Peyer's patch (tissue), 4 donors: ENCODE results near the gene MSL2. TPM values are rescaled to one million over a fixed set of nuclear protein-coding genes. Genes with fewer than 3 reads are reported as not detected.

ENCODE experiments used
- DNase-seq, 3 donors: peaks; one replicate each; pipeline ENCODE4 v3.0.0-alpha.2; 2017 to 2019
- H3K27ac ChIP-seq, 4 donors: fragments of 200-600 bp; sonication (generic); one replicate each; pipeline ENCODE4 v1.5.1; 2016 to 2019
- H3K27me3 ChIP-seq, 2 donors: fragments of 200-600 bp; sonication (generic); one replicate each; pipeline ENCODE4 v1.5.1; 2019
- H3K36me3 ChIP-seq, 3 donors: fragments of 200-600 bp; sonication (generic); one replicate each; pipeline ENCODE4 v1.5.1; 2016 to 2019
- H3K4me1 ChIP-seq, 4 donors: fragments of 200-600 bp; sonication (generic); one replicate each; pipeline ENCODE4 v1.5.1; 2016 to 2019
- H3K4me3 ChIP-seq, 4 donors: fragments of 200-600 bp; sonication (generic); 1 replicate in 3 of 4; 2 replicates in 1 of 4; pipeline ENCODE4 v1.5.1; 2016 to 2019; ENCODE audit warnings: mild to moderate bottlenecking in 1 of 4
- H3K9me3 ChIP-seq, 4 donors: fragments of 200-600 bp; sonication (generic); one replicate each; pipeline ENCODE4 v1.5.1; 2016 to 2019; ENCODE audit warnings: mild to moderate bottlenecking in 1 of 4
- CTCF ChIP-seq, 6 experiments: fragments of 450-650 bp in 4 of 6; fragments of 200-600 bp in 2 of 6; sonication (generic) in 1 of 6; IDR thresholded peaks; one replicate each; pipeline ENCODE4 v1.5.1; 2017 to 2019; ENCODE audit warnings: antibody characterized with exemption in 6 of 6, mild to moderate bottlenecking in 3 of 6, moderate library complexity in 1 of 6
- POLR2A ChIP-seq, 2 donors: fragments of 450-650 bp; IDR thresholded peaks; one replicate each; pipeline ENCODE4 v1.5.1; 2017; ENCODE audit warnings: antibody characterized with exemption in 2 of 2, mild to moderate bottlenecking in 2 of 2, moderate library complexity in 2 of 2
- total RNA-seq, 4 donors: library from RNA; depleted of rRNA; stranded (reverse); fragments of >200 nt; gene quantifications; one replicate each; pipeline ENCODE4 v1.1.0, GENCODE V29; 2016

MSL2 gene
- total RNA-seq, 4 donors from 2014 or later, result 23.6 to 42.9 (median 28.3) TPM

- Histone ChIP-seq H3K27ac (no peak overlapping the region), H3K4me1 (peaks cover 0 to 79% (median 20%) of the 10 kb centered on the region in 4 donors)
- no peak for DNase-seq
Measured at GRCh38 chr3:136189043-136189442, 7.1 kb downstream of the MSL2 start.

GRCh38 chr3:136187868-136188267 is 8.3 kb downstream of the MSL2 start:
- H3K36me3 ChIP-seq, result no peaks in the 10 kb centered on the region
- H3K9me3 ChIP-seq, result no peaks in the 10 kb centered on the region
- H3K27ac ChIP-seq, result no peak overlapping the region
- TF ChIP-seq CTCF (IDR thresholded peaks at IDR 0.05) (no peak), POLR2A (IDR thresholded peaks at IDR 0.05) (no peak)
- H3K4me3 ChIP-seq, result no peak overlapping the region
- peaks cover 0 to 76% (median 20%) of the 10 kb centered on the region in 4 donors for H3K4me1 ChIP-seq
- no peak for DNase-seq
- H3K27me3 ChIP-seq, result no peaks in the 10 kb centered on the region

More at GRCh38 chr3:136189043-136189442, 7.1 kb downstream of the MSL2 start:
- no peak overlapping the region for H3K4me3 ChIP-seq
- H3K9me3 ChIP-seq, result no peaks in the 10 kb centered on the region
- no peaks in the 10 kb centered on the region for H3K27me3 ChIP-seq
- H3K36me3 ChIP-seq, result no peaks in the 10 kb centered on the region
- TF ChIP-seq POLR2A (IDR thresholded peaks at IDR 0.05), result no peak
- no peak for TF ChIP-seq CTCF (IDR thresholded peaks at IDR 0.05)

- Histone ChIP-seq H3K27ac (no peak overlapping the region), H3K4me3 (no peak overlapping the region), H3K36me3 (no peaks in the 10 kb centered on the region), H3K4me1 (peaks cover 0 to 75% (median 20%) of the 10 kb centered on the region in 4 donors), H3K27me3 (no peaks in the 10 kb centered on the region), H3K9me3 (no peaks in the 10 kb centered on the region)
- DNase-seq, result no peak
- TF ChIP-seq POLR2A (IDR thresholded peaks at IDR 0.05), result no peak
- TF ChIP-seq CTCF (IDR thresholded peaks at IDR 0.05), result no peak
Measured at GRCh38 chr3:136186846-136187245, 9.3 kb downstream of the MSL2 start.

GRCh38 chr3:136186344-136186743 is 9.8 kb downstream of the MSL2 start:
- Histone ChIP-seq H3K27me3 (no peaks in the 10 kb centered on the region), H3K4me1 (peaks cover 0 to 75% (median 16%) of the 10 kb centered on the region in 4 donors), H3K4me3 (no peak overlapping the region), H3K9me3 (no peaks in the 10 kb centered on the region), H3K36me3 (no peaks in the 10 kb centered on the region), H3K27ac (peak overlapping the region in 1 of 4 donors; percentile 18)
- no peak for TF ChIP-seq CTCF (IDR thresholded peaks at IDR 0.05)
- TF ChIP-seq POLR2A (IDR thresholded peaks at IDR 0.05), result no peak
- peak; percentile 33 to 67 (median 51) for DNase-seq

- peaks cover 0 to 79% (median 13%) of the 10 kb centered on the region in 4 donors for H3K4me1 ChIP-seq
- no peaks in the 10 kb centered on the region for H3K27me3 ChIP-seq
- no peak overlapping the region for H3K27ac ChIP-seq
Measured at GRCh38 chr3:136184703-136185102, 11.4 kb downstream of the MSL2 start.

More at GRCh38 chr3:136184703-136185102, 11.4 kb downstream of the MSL2 start:
- no peak overlapping the region for H3K4me3 ChIP-seq
- no peak for DNase-seq
- no peaks in the 10 kb centered on the region for H3K9me3 ChIP-seq
- no peaks in the 10 kb centered on the region for H3K36me3 ChIP-seq
- TF ChIP-seq POLR2A (IDR thresholded peaks at IDR 0.05) (no peak), CTCF (IDR thresholded peaks at IDR 0.05) (no peak)
